Psoas muscle (tissue), 8 donors: Measurements from ENCODE around the gene ACAD9. TPM values are rescaled to one million over a fixed set of nuclear protein-coding genes. Genes with fewer than 3 reads are reported as not detected.
"Not testable (repeated sequence)": the region's sequence is repeated elsewhere in the genome, so short reads cannot be mapped to it uniquely, and the experiment has no call there.

Experiments used
- ATAC-seq, 4 donors: fragments of 200-7000 bp; cut with Tn5 transposase; one replicate each; pipeline ENCODE4 v1.9.1; 2020; ENCODE audit warnings: moderate library complexity in 3 of 4, mild to moderate bottlenecking in 2 of 4
- DNase-seq, 2 donors: peaks; one replicate each; pipeline ENCODE4 v3.0.0-alpha.2; 2020
- H3K27ac ChIP-seq: fragments of 200-600 bp; one replicate; pipeline ENCODE4 v1.8.0; 2022
- H3K27me3 ChIP-seq, 3 donors: fragments of 200-600 bp in 1 of 3; one replicate each; pipeline versions ENCODE4 v1.6.1 to v1.8.0; 2013 to 2022; ENCODE audit warnings: low read length in 2 of 3, mild to moderate bottlenecking in 2 of 3, moderate library complexity in 1 of 3; ENCODE audit not compliant: insufficient read depth in 3 of 3
- H3K36me3 ChIP-seq, 2 donors: fragments of 200-600 bp in 1 of 2; one replicate each; pipeline versions ENCODE4 v1.6.1 to v1.8.0; 2013 to 2022; ENCODE audit warnings: low read depth in 1 of 2, mild to moderate bottlenecking in 1 of 2, moderate library complexity in 1 of 2; ENCODE audit not compliant: insufficient read depth in 1 of 2
- H3K4me1 ChIP-seq: fragments of 200-600 bp; one replicate; pipeline ENCODE4 v1.8.0; 2022
- H3K4me3 ChIP-seq: fragments of 200-600 bp; one replicate; pipeline ENCODE4 v1.8.0; 2022; ENCODE audit warnings: mild to moderate bottlenecking
- H3K9me3 ChIP-seq: fragments of 200-600 bp; one replicate; pipeline ENCODE4 v1.8.0; 2022
- WGBS, 3 donors: extraction: QIAGEN DNeasy Blood & Tissue Kit; methylation state at CpG; one replicate each; pipeline versions ENCODE4 v1.1.6 to v1.1.7; 2013; 5-methylcytosine and 5-hydroxymethylcytosine counted together
- intact Hi-C, 2 donors: fragments of 100-400 bp; cut with DNase I; formaldehyde crosslinking; loops; one replicate each; pipeline versions ENCODE4 v1.11.0 to v1.14.2; 2022
- polyA plus RNA-seq, 3 donors: library from polyadenylated mRNA; stranded (reverse); fragments of 200-250 nt; gene quantifications; one replicate each; pipeline ENCODE4 v1.2.3, GENCODE V29; 2013
- total RNA-seq, 4 donors: library from RNA; stranded (reverse); fragmentation: NEBNext Ultra II Directional in 2 of 4; extraction: Animal tissue kit (Norgen Biotek cat#: 25700) in 2 of 4; gene quantifications; one replicate each; pipeline versions ENCODE4 v1.2.1 to v1.2.4, GENCODE V29; 2021 to 2023
- TF ChIP-seq, protein P1 (sequence below): fragments of 200-600 bp; IDR thresholded peaks from one replicate; pipeline ENCODE4 v1.8.0; 2022; ENCODE audit warnings: antibody characterized with exemption
- donor health status: healthy with polysubstance abuse.
- donor health status: DM: no; HTN: no; CAD: no; lungs with moderate emphysema.
- donor health status: Bipolar disorder and iron deficiency.
- donor health status: healthy.
- donor health status: DM: yes; HTN: yes; CAD: no.
- donor health status: DM: no; HTN: no; CAD: no.
- donor health status: DM: no; HTN: no; CAD: no.
- donor health status: DM: yes; HTN: yes; CAD: no.

Gene ACAD9
- total and polyA plus RNA-seq, 7 donors: 17.0 to 47.8 (median 29.7) TPM

DNA sequence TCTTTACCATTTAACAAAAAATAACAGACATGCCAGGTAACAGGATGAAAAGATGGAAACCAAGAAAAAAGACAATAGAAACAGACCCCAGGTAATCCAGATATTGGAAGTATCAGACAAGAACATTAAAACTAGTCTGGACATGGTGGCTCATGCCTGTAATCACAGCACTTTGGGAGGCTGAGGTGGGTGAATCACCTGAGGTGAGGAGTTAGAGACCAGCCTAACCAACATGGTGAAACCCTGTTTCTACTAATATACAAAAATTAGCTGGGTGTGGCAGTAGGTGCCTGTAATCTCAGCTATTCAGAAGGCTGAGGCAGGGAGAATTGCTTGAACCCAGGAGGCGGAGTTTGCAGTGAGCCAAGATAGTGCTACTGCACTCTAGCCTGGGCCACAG lies 40.6 kb downstream of the ACAD9 start:
- no peaks in the 10 kb centered on the region for H3K27me3 ChIP-seq
- TF ChIP-seq, protein P1, sequence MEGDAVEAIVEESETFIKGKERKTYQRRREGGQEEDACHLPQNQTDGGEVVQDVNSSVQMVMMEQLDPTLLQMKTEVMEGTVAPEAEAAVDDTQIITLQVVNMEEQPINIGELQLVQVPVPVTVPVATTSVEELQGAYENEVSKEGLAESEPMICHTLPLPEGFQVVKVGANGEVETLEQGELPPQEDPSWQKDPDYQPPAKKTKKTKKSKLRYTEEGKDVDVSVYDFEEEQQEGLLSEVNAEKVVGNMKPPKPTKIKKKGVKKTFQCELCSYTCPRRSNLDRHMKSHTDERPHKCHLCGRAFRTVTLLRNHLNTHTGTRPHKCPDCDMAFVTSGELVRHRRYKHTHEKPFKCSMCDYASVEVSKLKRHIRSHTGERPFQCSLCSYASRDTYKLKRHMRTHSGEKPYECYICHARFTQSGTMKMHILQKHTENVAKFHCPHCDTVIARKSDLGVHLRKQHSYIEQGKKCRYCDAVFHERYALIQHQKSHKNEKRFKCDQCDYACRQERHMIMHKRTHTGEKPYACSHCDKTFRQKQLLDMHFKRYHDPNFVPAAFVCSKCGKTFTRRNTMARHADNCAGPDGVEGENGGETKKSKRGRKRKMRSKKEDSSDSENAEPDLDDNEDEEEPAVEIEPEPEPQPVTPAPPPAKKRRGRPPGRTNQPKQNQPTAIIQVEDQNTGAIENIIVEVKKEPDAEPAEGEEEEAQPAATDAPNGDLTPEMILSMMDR: no peak
- H3K9me3 ChIP-seq: peaks cover 6% of the 10 kb centered on the region
- H3K36me3 ChIP-seq: peaks cover 8 to 36% of the 10 kb centered on the region in 2 donors
- intact Hi-C loops: no loop called here
- 90 to 100% (median 96%) methylated on average over 1 of the region's 1 CpG for WGBS, 3 donors
- no peaks in the 10 kb centered on the region for H3K4me1 ChIP-seq
- ATAC-seq (no peak), DNase-seq (no peak)
- H3K27ac ChIP-seq: no peak overlapping the region
- H3K4me3 ChIP-seq: no peak overlapping the region

- Histone ChIP-seq H3K4me1 (no peaks in the 10 kb centered on the region), H3K4me3 (no peak overlapping the region), H3K9me3 (peaks cover 6% of the 10 kb centered on the region), H3K27ac (no peak overlapping the region), H3K27me3 (no peaks in the 10 kb centered on the region), H3K36me3 (peaks cover 2 to 12% of the 10 kb centered on the region in 2 donors)
- 81 to 88% (median 85%) methylated on average over 10 of the region's 10 CpGs for WGBS, 3 donors
- ATAC-seq (no peak), DNase-seq (no peak)
- TF ChIP-seq, protein P1: no peak
- intact Hi-C loops: no loop called here
Observed at GRCh38 chr3:128922804-128923459, 43.5 kb downstream of the ACAD9 start.

DNA sequence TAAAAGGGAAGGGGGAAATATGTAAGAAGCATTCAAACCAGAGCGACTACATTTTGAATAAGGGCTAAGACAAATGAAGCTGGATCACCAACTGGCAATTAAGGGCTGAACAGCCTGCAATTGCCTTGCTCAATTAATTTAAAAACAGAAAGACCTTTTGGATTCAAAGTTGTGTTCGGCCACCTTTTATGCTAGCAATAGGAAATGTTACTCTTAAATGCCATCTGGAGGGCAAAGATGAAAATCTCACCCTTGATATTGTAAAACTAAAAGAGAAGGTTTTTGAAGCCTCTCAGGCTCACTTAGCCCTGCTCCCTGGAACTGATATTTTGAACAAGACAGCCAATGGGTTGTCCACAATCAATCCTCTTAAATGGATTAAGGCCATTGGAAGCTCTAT lies 44.2 kb downstream of the ACAD9 start:
- Histone ChIP-seq H3K36me3 (peaks cover 0 to 8% of the 10 kb centered on the region in 2 donors), H3K9me3 (peaks cover 6% of the 10 kb centered on the region), H3K27ac (no peak overlapping the region), H3K4me1 (no peaks in the 10 kb centered on the region), H3K4me3 (no peak overlapping the region), H3K27me3 (no peaks in the 10 kb centered on the region)
- ATAC-seq (no peak), DNase-seq (no peak)
- 67 to 89% (median 83%) methylated on average over 2 of the region's 2 CpGs for WGBS, 3 donors
- TF ChIP-seq, protein P1: no peak
- intact Hi-C loops: no loop called here

- intact Hi-C loops, H3K27ac ChIP-seq, H3K4me1 ChIP-seq, H3K9me3 ChIP-seq, H3K4me3 ChIP-seq, ATAC-seq, DNase-seq, H3K27me3 ChIP-seq, H3K36me3 ChIP-seq: not testable (repeated sequence)
- 82 to 97% (median 96%) methylated on average over 6 of the region's 6 CpGs for WGBS, 3 donors
Observed at GRCh38 chr3:128923986-128924385, 44.6 kb downstream of the ACAD9 start.

DNA sequence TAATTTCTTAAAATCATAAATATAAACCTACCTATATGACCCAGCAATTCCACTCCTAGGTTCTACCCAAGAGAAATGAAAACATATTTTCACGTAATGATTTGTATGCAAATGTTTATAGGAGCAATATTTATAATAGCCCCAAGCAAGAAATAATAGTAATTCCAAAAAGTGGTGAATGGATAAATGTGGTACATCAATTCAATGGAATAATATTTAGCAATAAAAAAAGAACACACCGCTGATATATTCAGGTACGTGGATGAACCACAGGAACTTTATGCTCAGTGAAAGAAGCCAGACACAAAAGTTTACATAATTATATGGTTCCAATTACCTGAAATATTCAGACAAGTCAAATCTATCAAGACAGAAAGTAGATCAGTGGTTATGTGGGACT lies 49.9 kb downstream of the ACAD9 start:
- Histone ChIP-seq H3K4me1 (no peaks in the 10 kb centered on the region), H3K27me3 (peaks cover 0 to 11% (median 0%) of the 10 kb centered on the region in 3 donors), H3K27ac (no peak overlapping the region), H3K4me3 (no peak overlapping the region), H3K9me3 (no peaks in the 10 kb centered on the region), H3K36me3 (no peaks in the 10 kb centered on the region)
- TF ChIP-seq, protein P1: no peak
- 86 to 90% (median 89%) methylated on average over 3 of the region's 3 CpGs for WGBS, 3 donors
- intact Hi-C loops: no loop called here
- ATAC-seq (no peak), DNase-seq (no peak)
